NCI-H2171 (cell line): ENCODE data around the gene CAPN3.

ENCODE experiments used
- DNase-seq: peaks from one replicate; lab custom pipeline; 2025; lab: John Stamatoyannopoulos, UW

The CAPN3 gene

DNA sequence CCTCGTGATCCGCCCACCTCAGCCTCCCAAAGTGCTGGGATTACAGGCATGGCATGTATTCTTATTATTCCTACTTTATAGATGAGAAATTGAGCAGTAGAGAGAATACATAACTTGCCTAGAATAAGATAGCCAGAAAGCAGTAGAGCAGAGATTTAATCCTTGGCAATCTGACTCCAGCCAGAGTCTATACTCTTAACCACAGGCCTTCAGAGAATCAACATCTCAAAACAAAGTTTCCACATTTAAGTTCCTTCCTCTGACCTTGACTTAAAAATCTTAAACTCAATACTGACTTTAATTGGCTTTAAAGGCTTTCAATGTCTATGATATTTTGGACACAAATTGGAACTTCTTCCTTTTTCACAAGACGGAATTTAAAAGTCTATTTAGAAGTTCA lies 94.5 kb downstream of the CAPN3 start:
- DNase-seq = no peak

DNA sequence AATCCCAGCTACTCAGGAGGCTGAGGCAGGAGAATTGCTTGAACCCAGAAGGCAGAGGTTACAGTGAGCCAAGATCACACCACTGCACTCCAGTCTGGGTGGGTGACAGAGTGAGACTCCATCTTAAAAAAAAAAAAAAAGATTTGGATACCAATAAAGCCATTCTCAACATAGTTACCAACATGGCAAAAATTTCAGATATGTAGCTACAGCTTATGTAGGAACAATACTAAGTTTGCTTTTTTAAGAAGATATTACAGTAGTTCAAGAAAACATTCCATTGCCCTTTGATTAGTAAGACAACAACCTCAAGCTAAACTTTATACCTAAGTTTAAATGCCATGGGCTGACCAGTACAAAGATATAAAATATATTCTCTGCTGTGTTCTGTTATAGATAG lies 97.2 kb downstream of the CAPN3 start:
- DNase-seq = no peak

DNA sequence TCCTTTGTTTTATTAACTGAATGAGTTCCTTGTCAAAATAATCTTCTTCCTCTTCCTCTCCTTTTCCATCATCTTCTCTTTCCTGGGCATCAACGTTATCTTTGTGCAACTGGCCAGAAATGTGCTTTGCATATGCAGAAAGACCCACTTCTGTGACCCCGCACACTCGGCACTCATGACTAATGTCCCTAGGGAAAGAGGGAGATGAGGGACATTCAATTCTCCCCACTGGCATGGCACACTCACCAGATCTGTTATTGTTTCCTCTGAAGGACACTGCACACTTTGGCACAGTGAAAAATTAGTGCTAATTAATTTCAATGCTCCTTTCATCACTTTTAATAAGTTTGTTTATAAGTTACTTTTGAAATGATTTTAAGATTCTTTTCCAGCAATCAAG lies 97.7 kb downstream of the CAPN3 start:
- no peak for DNase-seq

DNA sequence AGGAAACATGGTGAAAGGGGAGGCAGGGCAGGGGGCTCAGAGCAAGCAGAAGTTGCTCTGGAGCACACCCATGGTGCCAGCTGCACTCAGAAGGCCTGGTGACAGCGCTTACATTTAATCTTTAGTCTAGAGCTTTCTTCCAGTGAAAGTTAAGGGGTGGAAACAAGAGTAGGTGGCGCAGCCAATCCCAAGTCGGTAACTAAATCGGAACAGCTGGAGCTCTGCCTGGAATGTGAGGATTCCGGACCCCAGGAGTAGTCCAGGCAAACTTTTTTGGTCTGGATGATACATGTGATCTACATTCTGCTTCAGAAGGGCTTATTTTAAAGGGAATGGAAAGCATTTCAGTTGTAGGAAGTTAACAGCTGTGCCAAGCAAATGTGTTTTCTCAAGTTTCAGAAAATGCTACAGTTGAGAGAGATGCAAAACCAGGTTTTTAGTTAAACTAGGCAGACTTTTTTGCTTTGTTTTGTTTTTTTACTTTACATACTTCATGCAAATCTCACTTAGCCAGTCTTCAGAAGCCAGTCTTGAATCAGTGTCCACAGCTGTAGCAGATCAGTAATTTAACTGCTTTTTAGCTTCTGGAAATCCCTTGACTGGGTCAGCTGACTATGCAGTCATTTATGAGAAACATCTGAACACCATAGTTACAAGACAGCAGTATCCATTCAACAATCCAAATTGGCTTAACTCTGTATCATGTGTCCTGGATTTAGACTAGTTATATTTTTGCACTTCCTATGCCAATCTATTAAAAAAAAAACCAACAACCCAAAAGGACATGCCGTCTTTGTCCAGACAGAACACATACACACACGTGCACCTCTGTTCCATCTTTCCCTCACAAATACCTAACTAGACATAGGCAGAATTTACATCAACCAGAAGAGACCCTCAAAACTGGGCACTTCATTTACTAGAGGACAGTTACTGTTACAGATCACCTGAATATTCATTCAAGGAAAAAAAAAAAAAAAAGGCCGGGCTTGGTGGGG lies 98.4 kb downstream of the CAPN3 start:
- no peak for DNase-seq

DNA sequence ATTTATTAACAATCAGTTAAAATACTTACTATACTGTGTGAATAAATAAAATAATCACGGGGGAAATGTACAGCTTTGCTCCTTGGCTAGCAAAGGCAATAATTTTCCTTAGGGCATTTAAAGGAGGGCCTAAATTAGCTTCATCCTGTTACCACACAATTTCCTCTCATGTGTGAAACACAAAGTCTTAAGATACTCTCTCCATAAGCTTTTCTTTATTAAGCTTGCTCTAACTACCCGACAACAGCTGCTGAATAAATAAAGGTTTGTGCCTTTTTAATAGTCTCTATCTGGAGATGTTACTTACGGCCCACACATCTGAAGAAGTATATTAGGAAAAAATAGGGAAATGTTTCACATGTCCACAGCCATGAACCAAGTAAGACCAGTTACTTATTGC lies 102.0 kb downstream of the CAPN3 start:
- DNase-seq = no peak
